HG03095 (cell line): ENCODE data around the gene SPATA16.

Experiments used
- ATAC-seq: cut with Tn5 transposase; IDR thresholded peaks from one replicate; pipeline ENCODE4 v1.9.1; 2021; ENCODE audit warnings: moderate library complexity; ENCODE audit not compliant: unreplicated experiment

Gene SPATA16

DNA sequence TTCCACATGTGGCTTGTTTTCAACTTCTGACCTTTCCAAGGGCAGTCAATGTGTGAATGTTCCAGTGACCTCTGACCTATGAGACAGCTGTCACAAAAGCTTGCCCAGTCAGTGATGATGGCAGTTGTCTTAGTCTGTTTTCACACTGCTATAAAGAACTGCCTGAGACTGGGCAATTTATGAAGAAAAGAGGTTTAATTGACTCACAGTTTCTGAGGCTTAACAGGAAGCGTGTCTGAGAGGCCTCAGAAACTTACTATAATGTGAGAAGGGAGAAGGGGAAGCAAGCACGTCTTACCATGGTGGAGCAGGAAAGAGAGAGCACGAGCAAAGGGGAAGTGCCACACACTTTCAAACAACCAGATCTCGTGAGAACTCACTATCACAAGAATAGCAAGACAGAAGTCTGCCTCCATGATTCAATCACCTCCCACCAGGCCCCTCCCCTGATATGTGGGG lies 294.9 kb downstream of the SPATA16 start:
- ATAC-seq, result peak; percentile 59

DNA sequence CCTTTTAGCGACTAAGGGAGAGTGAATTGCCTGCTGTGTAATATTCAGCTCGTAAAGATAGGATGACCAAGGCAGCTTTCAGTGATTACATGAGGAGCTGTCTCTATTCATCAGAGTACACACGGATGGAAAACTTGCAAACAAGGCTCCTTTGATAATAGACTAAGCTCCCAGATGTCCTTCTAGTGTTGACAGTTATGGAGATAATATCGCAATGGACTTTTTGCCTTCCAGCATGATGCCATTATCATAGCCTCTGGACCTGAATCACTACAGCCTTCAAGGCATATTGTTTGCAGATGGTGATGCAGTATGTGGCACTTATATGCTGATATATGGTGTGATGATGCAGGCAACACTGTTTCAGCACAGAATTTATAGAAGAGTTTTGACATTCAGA lies 296.6 kb downstream of the SPATA16 start:
- ATAC-seq, result no peak

DNA sequence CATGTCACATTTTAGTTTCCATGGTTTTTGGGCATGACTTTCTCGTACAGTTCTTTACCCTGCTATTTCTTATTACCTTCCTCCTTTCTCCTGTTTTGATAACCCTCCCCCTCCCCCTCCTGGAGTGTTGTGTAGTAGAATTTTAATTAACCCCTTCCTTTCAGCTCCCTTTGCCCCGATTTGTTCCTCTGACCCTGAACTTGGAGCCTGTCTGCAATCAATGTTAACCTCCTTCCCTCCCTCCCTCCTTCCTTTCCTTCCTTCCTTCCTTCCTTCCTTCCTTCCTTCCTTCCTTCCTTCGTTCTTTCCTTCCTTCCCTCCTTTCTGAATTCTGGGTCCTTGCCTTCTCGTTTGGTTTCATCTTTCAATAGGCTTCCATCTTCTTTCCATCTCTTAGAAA lies 300.1 kb downstream of the SPATA16 start:
- no peak for ATAC-seq

DNA sequence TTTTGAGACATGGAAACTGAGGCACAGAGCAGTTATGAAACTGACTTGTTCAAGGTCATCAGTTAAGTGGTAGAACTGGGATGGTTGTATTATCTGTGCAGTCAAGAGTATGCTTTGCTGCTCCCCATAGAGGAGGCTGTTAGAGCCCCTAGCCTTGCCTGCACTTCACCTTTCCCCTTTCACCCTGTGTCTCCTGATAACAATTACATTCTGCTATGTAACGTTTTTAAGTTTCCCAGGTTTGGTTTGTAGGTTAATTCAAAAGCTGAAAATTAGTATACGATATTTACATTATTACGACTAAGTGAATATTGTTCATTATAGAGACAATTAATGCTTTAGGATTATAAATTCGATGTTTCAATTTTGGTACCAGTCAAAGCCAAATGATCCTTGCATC lies 300.6 kb downstream of the SPATA16 start:
- ATAC-seq, result no peak

DNA sequence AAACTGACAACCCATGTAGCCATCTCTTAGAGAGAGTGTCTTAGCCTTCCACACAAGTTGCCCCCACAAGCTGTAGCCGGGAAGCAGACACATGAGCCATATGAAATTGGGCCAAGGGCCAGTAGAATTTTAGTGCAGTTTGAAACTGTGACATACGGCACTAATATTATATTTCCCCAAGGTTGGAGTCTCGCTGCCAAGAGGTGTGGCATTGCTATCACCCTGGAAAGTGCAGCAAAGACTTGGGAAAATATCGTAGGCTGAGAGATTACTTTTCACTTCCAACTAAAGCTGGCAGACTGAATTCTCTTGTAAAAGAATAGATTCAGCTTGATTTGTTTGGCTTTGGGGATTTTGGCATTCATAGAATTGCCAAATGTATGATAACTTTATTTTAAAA lies 301.4 kb downstream of the SPATA16 start:
- no peak for ATAC-seq
